Neural cell (in vitro differentiated cells): ENCODE data around the gene NUDT8.

Experiments used
- EP300 ChIP-seq: fragments of 450-650 bp; conservative IDR thresholded peaks from 2 replicates; pipeline ENCODE4 v1.6.1; 2014; ENCODE audit warnings: antibody characterized with exemption, mild to moderate bottlenecking, moderate library complexity; ENCODE audit not compliant: poor library complexity, severe bottlenecking
- REST ChIP-seq: IDR thresholded peaks from 2 replicates; pipeline ENCODE4 v1.6.1; 2012; ENCODE audit warnings: borderline replicate concordance

- TF ChIP-seq REST (no peak), EP300 (no peak)
These were observed 30.6 kb downstream of the NUDT8 start for GRCh38 chr11:67599149-67599548.
